Gastroesophageal sphincter (tissue), 4 donors: ENCODE data around the gene KRTAP9-8. TPM values are rescaled to one million over a fixed set of nuclear protein-coding genes. Genes with fewer than 3 reads are reported as not detected.
"Not testable (repeated sequence)": the region's sequence is repeated elsewhere in the genome, so short reads cannot be mapped to it uniquely, and the experiment has no call there.

ENCODE experiments used
- ATAC-seq: fragments of 150-250 bp; one replicate; pipeline ENCODE4 v1.9.1; 2016; ENCODE audit warnings: mild to moderate bottlenecking, moderate library complexity
- H3K27ac ChIP-seq, 4 donors: fragments of 200-600 bp; sonication (generic) in 3 of 4; 1 replicate in 3 of 4; 2 replicates in 1 of 4; pipeline ENCODE4 v1.5.1; 2016 to 2019
- H3K27me3 ChIP-seq: fragments of 200-600 bp; sonication (generic); one replicate; pipeline ENCODE4 v1.5.1; 2019
- H3K36me3 ChIP-seq, 2 donors: fragments of 200-600 bp; sonication (generic); one replicate each; pipeline ENCODE4 v1.5.1; 2019; ENCODE audit warnings: control low read depth in 1 of 2
- H3K4me1 ChIP-seq, 3 donors: fragments of 200-600 bp; sonication (generic); 1 replicate in 2 of 3; 2 replicates in 1 of 3; pipeline ENCODE4 v1.5.1; 2016 to 2019; ENCODE audit warnings: control low read depth in 2 of 3
- H3K4me3 ChIP-seq, 2 donors: fragments of 200-600 bp; sonication (generic); one replicate each; pipeline ENCODE4 v1.5.1; 2019; ENCODE audit warnings: mild to moderate bottlenecking in 1 of 2, moderate library complexity in 1 of 2
- H3K9me3 ChIP-seq, 3 donors: fragments of 200-600 bp; sonication (generic); one replicate each; pipeline ENCODE4 v1.5.1; 2017 to 2019; ENCODE audit warnings: control low read depth in 2 of 3
- EP300 ChIP-seq: sonication (generic); formaldehyde crosslinking; IDR thresholded peaks from one replicate; pipeline ENCODE4 v1.6.1; 2017; ENCODE audit warnings: antibody characterized with exemption, mild to moderate bottlenecking
- POLR2A ChIP-seq, 2 donors: fragments of 450-650 bp; IDR thresholded peaks; one replicate each; pipeline ENCODE4 v1.6.1; 2017; ENCODE audit warnings: antibody characterized with exemption in 2 of 2, mild to moderate bottlenecking in 2 of 2, moderate library complexity in 1 of 2
- POLR2AphosphoS5 ChIP-seq: sonication (generic); formaldehyde crosslinking; IDR thresholded peaks from one replicate; pipeline ENCODE4 v1.6.1; 2017; ENCODE audit warnings: antibody characterized with exemption
- WGBS, 2 donors: methylation state at CpG; one replicate each; pipeline ENCODE4 v1.1.5; 2018; ENCODE audit warnings: low coverage in 1 of 2; 5-methylcytosine and 5-hydroxymethylcytosine counted together
- total RNA-seq, 4 donors: library from RNA; depleted of rRNA; stranded (reverse); fragments of >200 nt; gene quantifications; one replicate each; pipeline ENCODE4 v1.1.0, GENCODE V29; 2016
- TF ChIP-seq, protein P1 (sequence below), 4 experiments: fragments of 200-600 bp in 2 of 4; fragments of 450-650 bp in 2 of 4; sonication (generic) in 1 of 4; IDR thresholded peaks; one replicate each; pipeline ENCODE4 v1.5.1; 2017 to 2019; ENCODE audit warnings: antibody characterized with exemption in 4 of 4, mild to moderate bottlenecking in 2 of 4, moderate library complexity in 2 of 4

Gene KRTAP9-8
- total RNA-seq, 4 donors from 2014 or later, result not detected

DNA sequence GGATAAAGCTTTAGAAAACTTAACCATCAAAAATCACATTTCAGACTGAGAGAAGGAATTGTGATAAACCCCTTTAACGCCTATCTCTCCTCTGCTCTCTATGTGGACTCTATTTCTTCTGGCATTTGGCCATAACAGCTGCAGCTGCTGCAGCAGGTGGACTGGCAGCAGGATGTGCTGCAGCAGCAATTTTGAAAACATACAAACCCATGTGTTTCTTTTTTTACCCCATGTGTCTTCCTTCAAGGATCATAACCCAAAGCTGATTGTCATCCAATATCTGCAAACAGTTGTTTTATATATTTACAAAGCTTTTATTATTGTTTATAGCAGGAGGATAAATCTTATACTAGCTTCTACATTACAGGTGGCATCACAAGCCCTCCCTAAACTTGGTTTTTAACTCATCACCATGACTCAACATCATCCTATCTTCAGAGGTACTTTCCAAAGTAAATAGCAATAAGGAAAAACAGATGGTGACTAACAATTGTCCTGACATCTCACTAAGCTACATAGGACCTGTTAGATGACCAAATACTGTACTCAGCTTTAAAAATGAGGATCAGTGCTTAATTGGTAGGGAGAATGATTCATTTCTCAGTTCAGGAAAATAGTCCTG lies 25.8 kb upstream of the KRTAP9-8 start:
- TF ChIP-seq POLR2A (IDR thresholded peaks at IDR 0.05) (no peak), EP300 (no peak), POLR2AphosphoS5 (no peak)
- TF ChIP-seq, protein P1, sequence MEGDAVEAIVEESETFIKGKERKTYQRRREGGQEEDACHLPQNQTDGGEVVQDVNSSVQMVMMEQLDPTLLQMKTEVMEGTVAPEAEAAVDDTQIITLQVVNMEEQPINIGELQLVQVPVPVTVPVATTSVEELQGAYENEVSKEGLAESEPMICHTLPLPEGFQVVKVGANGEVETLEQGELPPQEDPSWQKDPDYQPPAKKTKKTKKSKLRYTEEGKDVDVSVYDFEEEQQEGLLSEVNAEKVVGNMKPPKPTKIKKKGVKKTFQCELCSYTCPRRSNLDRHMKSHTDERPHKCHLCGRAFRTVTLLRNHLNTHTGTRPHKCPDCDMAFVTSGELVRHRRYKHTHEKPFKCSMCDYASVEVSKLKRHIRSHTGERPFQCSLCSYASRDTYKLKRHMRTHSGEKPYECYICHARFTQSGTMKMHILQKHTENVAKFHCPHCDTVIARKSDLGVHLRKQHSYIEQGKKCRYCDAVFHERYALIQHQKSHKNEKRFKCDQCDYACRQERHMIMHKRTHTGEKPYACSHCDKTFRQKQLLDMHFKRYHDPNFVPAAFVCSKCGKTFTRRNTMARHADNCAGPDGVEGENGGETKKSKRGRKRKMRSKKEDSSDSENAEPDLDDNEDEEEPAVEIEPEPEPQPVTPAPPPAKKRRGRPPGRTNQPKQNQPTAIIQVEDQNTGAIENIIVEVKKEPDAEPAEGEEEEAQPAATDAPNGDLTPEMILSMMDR (IDR thresholded peaks at IDR 0.05), result no peak
- Histone ChIP-seq H3K9me3 (no peaks in the 10 kb centered on the region), H3K4me3 (no peak overlapping the region), H3K36me3 (no peaks in the 10 kb centered on the region), H3K27me3 (peaks cover 38% of the 10 kb centered on the region), H3K4me1 (no peaks in the 10 kb centered on the region), H3K27ac (no peak overlapping the region)
- ATAC-seq, result no peak
- WGBS, 2 donors, result 13 to 21% methylated on average over 1 of the region's 1 CpG

DNA sequence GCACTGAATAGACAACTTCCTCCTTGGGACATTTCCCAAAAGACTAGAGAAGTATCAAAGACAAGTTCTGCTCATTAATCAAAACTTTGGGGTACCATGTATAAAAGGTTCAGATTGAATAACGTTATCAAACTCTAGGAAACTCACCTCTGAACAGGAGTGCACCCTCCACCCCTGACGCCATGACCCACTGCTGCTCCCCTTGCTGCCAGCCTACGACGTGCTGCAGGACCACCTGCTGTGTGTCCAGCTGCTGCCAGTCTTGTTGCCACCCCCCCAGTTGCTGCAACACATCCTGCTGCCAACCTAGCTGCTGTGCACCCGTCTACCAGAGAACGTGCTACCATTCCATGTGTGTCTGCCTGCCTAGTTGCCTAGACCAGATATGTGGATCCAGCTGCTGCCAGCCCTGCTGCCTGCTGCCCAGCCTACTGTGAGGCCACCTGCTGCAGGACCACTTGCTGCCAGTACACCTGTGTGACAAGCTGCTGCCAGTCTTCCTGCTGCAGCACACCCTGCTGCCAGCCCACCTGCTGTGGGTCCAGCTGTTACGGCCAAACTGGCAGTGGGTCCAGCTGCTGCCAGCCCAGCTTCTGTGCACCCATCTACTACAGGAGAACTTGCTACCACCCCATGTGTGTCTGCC lies 25.2 kb upstream of the KRTAP9-8 start:
- no peaks in the 10 kb centered on the region for H3K9me3 ChIP-seq
- H3K27me3 ChIP-seq, result peaks cover 40% of the 10 kb centered on the region
- no peaks in the 10 kb centered on the region for H3K4me1 ChIP-seq
- WGBS, 2 donors, result 62 to 80% methylated on average over 2 to 5 of the region's 7 CpGs
- no peaks in the 10 kb centered on the region for H3K36me3 ChIP-seq
- no peak overlapping the region for H3K4me3 ChIP-seq
- ATAC-seq, result no peak
- no peak overlapping the region for H3K27ac ChIP-seq
- TF ChIP-seq EP300 (no peak), POLR2AphosphoS5 (no peak), POLR2A (IDR thresholded peaks at IDR 0.05) (no peak)
- TF ChIP-seq, protein P1 (IDR thresholded peaks at IDR 0.05), result no peak

DNA sequence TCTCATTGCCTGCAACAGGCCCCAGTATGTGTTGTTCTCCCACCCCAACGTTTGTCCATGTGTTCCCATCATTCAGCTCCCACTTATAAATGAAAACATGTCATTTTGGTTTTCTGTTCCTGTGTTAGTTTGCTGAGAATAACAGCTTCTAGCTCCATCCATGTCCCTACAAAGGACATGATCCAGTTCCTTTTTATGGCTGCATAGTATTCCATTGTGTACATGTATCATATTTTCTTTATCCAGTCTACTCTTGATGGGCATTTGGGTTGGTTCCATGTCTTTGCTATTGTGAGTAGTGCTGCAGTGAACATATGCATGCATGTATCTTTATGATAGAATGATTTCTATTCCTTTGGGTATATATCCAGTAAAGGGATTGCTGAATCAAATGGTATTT lies 22.1 kb upstream of the KRTAP9-8 start:
- 54 to 88% methylated on average over 1 of the region's 1 CpG for WGBS, 2 donors
- no peak overlapping the region for H3K4me3 ChIP-seq
- H3K27me3 ChIP-seq, result peaks cover 29% of the 10 kb centered on the region
- no peak overlapping the region for H3K27ac ChIP-seq
- TF ChIP-seq POLR2A (IDR thresholded peaks at IDR 0.05) (no peak), EP300 (no peak), POLR2AphosphoS5 (no peak)
- TF ChIP-seq, protein P1 (IDR thresholded peaks at IDR 0.05), result no peak
- H3K4me1 ChIP-seq, result no peaks in the 10 kb centered on the region
- peaks cover 0 to under 1% (median 0%) of the 10 kb centered on the region in 3 donors for H3K9me3 ChIP-seq
- ATAC-seq, result no peak
- no peaks in the 10 kb centered on the region for H3K36me3 ChIP-seq

DNA sequence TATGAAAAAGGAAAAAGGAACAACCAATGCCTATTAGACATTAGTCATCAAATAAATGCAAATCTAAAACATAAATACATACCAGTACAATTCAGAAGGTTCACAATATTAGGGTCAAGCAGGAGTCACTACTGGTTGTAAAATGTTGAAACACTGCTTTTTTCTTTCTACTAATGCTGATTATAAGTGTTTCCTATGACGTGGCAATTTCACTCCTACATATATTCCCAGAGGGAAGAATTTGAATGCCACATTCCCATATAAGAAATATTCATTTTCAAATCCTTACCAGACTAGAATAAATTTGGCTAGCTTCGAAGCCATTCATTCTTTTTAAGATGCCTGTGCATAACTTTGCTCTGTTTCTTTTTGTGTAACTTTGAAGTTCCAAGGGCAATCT lies 14.0 kb upstream of the KRTAP9-8 start:
- WGBS, 2 donors, result 17 to 47% methylated on average over 2 of the region's 2 CpGs
- H3K4me1 ChIP-seq, result no peaks in the 10 kb centered on the region
- no peak for ATAC-seq
- peaks cover 0 to 6% (median 0%) of the 10 kb centered on the region in 3 donors for H3K9me3 ChIP-seq
- H3K36me3 ChIP-seq, result no peaks in the 10 kb centered on the region
- peaks cover 14% of the 10 kb centered on the region for H3K27me3 ChIP-seq
- TF ChIP-seq POLR2AphosphoS5, result no peak
- no peak for TF ChIP-seq EP300
- TF ChIP-seq, protein P1 (IDR thresholded peaks at IDR 0.05), result no peak
- TF ChIP-seq POLR2A (IDR thresholded peaks at IDR 0.05), result no peak
- H3K27ac ChIP-seq, result no peak overlapping the region
- no peak overlapping the region for H3K4me3 ChIP-seq

DNA sequence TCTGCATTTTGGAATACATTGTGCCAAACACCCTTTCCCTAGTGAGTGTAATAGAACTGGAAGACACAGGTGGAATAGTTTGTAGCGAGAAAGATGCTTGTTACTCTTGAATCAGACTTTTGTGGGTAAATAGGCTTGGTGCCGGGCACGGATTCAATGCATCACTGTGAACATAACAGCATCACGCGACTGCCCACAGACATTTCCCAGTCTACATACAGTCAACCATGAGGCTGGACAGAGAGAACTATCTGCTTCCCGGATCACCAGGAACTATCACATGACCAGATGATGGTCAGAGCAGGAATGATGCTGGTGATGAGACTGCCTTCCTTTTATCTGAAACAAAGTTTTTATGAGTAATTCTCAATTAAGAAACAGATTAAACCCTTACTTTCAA lies 11.7 kb upstream of the KRTAP9-8 start:
- TF ChIP-seq POLR2A (IDR thresholded peaks at IDR 0.05) (no peak), POLR2AphosphoS5 (no peak), EP300 (no peak)
- TF ChIP-seq, protein P1 (IDR thresholded peaks at IDR 0.05), result no peak
- Histone ChIP-seq H3K27ac (no peak overlapping the region), H3K4me3 (no peak overlapping the region), H3K4me1 (no peaks in the 10 kb centered on the region), H3K27me3 (peaks cover 14% of the 10 kb centered on the region), H3K9me3 (peaks cover 0 to 2% (median 0%) of the 10 kb centered on the region in 3 donors), H3K36me3 (no peaks in the 10 kb centered on the region)
- WGBS, 2 donors, result 87 to 97% methylated on average over 4 to 6 of the region's 6 CpGs
- no peak for ATAC-seq

DNA sequence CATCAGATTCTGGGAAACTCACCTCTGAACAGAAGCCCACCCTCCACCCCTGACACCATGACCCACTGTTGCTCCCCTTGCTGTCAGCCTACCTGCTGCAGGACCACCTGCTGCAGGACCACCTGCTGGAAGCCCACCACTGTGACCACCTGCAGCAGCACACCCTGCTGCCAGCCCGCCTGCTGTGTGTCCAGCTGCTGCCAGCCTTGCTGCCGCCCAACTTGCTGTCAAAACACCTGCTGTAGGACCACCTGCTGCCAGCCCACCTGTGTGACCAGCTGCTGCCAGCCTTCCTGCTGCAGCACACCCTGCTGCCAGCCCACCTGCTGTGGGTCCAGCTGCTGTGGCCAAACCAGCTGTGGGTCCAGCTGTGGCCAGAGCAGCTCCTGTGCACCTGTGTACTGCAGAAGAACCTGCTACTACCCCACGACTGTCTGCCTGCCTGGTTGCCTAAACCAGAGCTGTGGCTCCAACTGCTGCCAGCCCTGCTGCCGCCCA lies 11.2 kb upstream of the KRTAP9-8 start, which contains the start of gene KRTAP9-2:
TSS of gene KRTAP9-2 (plus strand) at position 51 of the 498 bp plus-strand sequence. CDS start at position 58, 7 bp downstream.
- not testable (repeated sequence) for H3K4me1 ChIP-seq, ATAC-seq, H3K27ac ChIP-seq, H3K9me3 ChIP-seq, H3K4me3 ChIP-seq, H3K36me3 ChIP-seq
- peaks cover 14% of the 10 kb centered on the region for H3K27me3 ChIP-seq
- WGBS, 2 donors, result no CpG with 5 or more reads among the region's 4 CpGs
